ENCODE data around the gene ASPSCR1. TPM values are rescaled to one million over a fixed set of nuclear protein-coding genes. Genes with fewer than 3 reads are reported as not detected.

Gene ASPSCR1
- total and polyA plus RNA-seq, 8 donors, result 11.7 to 143 (median 55.6) TPM

DNA sequence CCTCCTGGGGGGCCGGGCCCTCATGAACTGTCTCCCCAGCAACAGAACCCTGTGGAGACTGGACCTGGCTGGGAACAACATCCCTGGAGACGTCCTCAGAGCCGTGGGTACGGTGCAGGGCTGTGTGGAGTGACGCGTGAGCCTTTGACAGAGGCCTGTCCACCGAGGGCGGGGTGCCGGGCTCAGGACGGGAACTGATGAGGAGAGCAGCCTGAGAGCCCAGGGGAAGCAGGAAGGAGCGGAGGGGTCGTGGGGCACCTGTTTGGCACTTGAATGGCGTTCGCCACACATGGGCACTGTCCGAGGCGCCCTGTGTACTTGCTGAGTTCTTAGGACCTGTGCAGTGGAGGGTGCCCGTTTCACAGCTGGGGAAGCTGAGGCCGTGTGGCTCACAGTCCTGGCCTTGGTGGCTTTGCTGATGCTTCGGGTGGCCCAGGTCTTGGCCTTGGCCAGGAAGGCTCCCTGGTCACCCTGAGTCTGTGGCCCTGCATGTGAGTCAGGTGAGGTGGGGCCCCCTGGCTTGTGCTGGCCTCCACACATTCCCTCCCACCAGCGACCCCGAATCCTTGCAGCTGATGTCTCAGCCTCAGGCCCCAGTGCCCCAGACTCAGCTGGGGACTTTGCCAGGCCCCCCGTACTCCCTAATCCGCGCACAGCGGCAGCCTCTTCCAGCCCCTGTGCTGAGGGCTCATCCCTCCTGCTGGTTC is 48.1 kb downstream of the ASPSCR1 start:
- Histone ChIP-seq H3K9me3 (no peaks in the 10 kb centered on the region), H3K4me3 (no peak overlapping the region), H3K36me3 (peaks cover 0 to 21% (median 10%) of the 10 kb centered on the region in 4 donors), H3K27ac (no peak overlapping the region), H3K27me3 (no peaks in the 10 kb centered on the region), H3K4me1 (peaks cover 32 to 50% (median 48%) of the 10 kb centered on the region in 4 donors)
- TF ChIP-seq, protein P1, sequence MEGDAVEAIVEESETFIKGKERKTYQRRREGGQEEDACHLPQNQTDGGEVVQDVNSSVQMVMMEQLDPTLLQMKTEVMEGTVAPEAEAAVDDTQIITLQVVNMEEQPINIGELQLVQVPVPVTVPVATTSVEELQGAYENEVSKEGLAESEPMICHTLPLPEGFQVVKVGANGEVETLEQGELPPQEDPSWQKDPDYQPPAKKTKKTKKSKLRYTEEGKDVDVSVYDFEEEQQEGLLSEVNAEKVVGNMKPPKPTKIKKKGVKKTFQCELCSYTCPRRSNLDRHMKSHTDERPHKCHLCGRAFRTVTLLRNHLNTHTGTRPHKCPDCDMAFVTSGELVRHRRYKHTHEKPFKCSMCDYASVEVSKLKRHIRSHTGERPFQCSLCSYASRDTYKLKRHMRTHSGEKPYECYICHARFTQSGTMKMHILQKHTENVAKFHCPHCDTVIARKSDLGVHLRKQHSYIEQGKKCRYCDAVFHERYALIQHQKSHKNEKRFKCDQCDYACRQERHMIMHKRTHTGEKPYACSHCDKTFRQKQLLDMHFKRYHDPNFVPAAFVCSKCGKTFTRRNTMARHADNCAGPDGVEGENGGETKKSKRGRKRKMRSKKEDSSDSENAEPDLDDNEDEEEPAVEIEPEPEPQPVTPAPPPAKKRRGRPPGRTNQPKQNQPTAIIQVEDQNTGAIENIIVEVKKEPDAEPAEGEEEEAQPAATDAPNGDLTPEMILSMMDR (IDR thresholded peaks at IDR 0.05), result no peak
- no peak for TF ChIP-seq EP300 (IDR thresholded peaks at IDR 0.05)
- TF ChIP-seq POLR2AphosphoS5 (IDR thresholded peaks at IDR 0.05), result no peak
- no peak for TF ChIP-seq POLR2A (IDR thresholded peaks at IDR 0.05)
- no peak for DNase-seq
- WGBS, 5 donors, result 91 to 97% (median 95%) methylated on average over 18 to 25 of the region's 25 CpGs
- intact Hi-C loops (cut with DNase I; ENCODE audit: low total_unique reads), result no loop called here

DNA sequence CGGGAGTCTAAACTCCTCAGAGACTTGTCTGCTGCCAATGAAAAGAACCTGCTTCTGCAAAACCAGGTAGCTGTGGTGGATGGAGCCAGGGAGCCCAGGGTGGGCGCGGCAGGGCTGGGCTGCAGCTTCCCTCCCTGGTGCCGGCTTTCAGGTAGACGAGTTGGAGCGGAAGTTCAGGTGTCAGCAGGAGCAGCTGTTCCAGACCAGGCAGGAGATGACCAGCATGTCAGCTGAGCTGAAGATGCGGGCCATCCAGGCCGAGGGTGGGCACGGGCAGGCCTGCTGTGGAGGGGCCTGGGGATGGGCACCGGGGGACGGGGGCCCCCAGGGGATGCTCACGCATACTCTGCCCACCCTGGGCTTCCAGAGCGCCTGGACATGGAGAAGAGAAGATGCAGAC is 50.8 kb downstream of the ASPSCR1 start:
- TF ChIP-seq, protein P1 (IDR thresholded peaks at IDR 0.05), result no peak
- TF ChIP-seq EP300 (IDR thresholded peaks at IDR 0.05) (no peak), POLR2AphosphoS5 (IDR thresholded peaks at IDR 0.05) (no peak), POLR2A (IDR thresholded peaks at IDR 0.05) (no peak)
- no peak for DNase-seq
- Histone ChIP-seq H3K4me3 (no peak overlapping the region), H3K9me3 (no peaks in the 10 kb centered on the region), H3K27ac (no peak overlapping the region), H3K36me3 (peaks cover 0 to 21% (median 10%) of the 10 kb centered on the region in 4 donors), H3K4me1 (peaks cover 27 to 48% (median 43%) of the 10 kb centered on the region in 4 donors), H3K27me3 (peaks cover 0 to 14% (median 8%) of the 10 kb centered on the region in 3 donors)
- intact Hi-C loops (cut with DNase I; ENCODE audit: low total_unique reads), result loop anchor here (2.0 kb wide), 1 partner anchor 127 kb away; no protein-coding TSS in a partner anchor
- 95 to 100% (median 97%) methylated on average over 8 to 13 of the region's 13 CpGs for WGBS, 5 donors

DNA sequence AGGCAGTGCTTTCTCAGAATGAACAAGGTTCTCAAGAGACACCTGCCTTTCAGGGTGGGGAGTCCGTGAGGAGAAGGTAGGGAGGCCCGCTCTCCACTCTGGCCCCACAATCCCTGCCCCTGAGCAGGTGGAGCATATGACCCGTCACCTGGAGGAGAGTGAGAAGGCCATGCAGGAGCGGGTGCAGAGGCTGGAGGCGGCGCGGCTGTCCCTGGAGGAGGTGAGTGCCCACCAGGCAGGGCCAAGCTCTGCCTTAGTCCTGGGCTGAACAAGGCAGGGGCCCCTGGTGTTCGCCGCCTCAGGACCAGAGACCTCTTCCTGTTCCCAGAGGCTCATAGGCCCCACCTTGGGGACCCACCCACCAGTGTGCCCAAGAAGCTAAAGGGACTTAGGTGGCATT is 51.5 kb downstream of the ASPSCR1 start:
- no peak overlapping the region for H3K4me3 ChIP-seq
- intact Hi-C loops (cut with DNase I; ENCODE audit: low total_unique reads), result loop anchor here (2.0 kb wide), 1 partner anchor 126 kb away; no protein-coding TSS in a partner anchor
- H3K9me3 ChIP-seq, result no peaks in the 10 kb centered on the region
- no peak overlapping the region for H3K27ac ChIP-seq
- DNase-seq, result no peak
- 92 to 99% (median 98%) methylated on average over 7 to 9 of the region's 9 CpGs for WGBS, 5 donors
- TF ChIP-seq EP300 (IDR thresholded peaks at IDR 0.05), result no peak
- no peak for TF ChIP-seq POLR2AphosphoS5 (IDR thresholded peaks at IDR 0.05)
- TF ChIP-seq POLR2A (IDR thresholded peaks at IDR 0.05), result no peak
- H3K4me1 ChIP-seq, result peaks cover 22 to 40% (median 37%) of the 10 kb centered on the region in 4 donors
- peaks cover 0 to 14% (median 8%) of the 10 kb centered on the region in 3 donors for H3K27me3 ChIP-seq
- peaks cover 0 to 21% (median 10%) of the 10 kb centered on the region in 4 donors for H3K36me3 ChIP-seq

DNA sequence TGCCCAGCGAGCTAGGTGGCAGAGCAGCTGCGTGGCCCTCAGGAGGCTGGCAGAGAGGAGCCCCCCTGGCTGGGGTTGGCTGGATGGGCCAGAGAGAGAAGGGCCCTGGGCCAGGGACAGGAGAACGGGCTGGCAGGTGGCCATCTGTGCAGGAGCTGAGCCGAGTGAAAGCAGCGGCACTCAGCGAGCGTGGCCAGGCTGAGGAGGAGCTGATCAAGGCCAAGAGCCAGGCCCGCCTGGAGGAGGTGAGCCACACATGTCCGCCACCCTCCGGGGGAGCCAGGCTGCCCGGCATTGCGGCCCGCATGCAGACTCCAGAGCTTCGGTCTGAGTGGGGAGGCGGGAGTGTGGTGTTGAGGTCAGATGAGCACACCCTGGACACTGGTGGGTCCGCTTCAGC is 52.0 kb downstream of the ASPSCR1 start:
- no peak for TF ChIP-seq POLR2AphosphoS5 (IDR thresholded peaks at IDR 0.05)
- TF ChIP-seq, protein P1 (IDR thresholded peaks at IDR 0.05), result no peak
- Histone ChIP-seq H3K4me3 (no peak overlapping the region), H3K9me3 (no peaks in the 10 kb centered on the region), H3K27ac (no peak overlapping the region), H3K36me3 (peaks cover 0 to 21% (median 10%) of the 10 kb centered on the region in 4 donors), H3K27me3 (peaks cover 0 to 14% (median 8%) of the 10 kb centered on the region in 3 donors), H3K4me1 (peaks cover 18 to 37% (median 36%) of the 10 kb centered on the region in 4 donors)
- DNase-seq, result no peak
- WGBS, 5 donors, result 83 to 92% (median 90%) methylated on average over 7 to 16 of the region's 16 CpGs
- intact Hi-C loops (cut with DNase I; ENCODE audit: low total_unique reads), result loop anchor here (2.0 kb wide), 1 partner anchor 125 kb away; no protein-coding TSS in a partner anchor

All from stomach (tissue), 9 donors.